ENCODE data around the gene RABGAP1L. TPM values are rescaled to one million over a fixed set of nuclear protein-coding genes. Genes with fewer than 3 reads are reported as not detected.

The RABGAP1L gene
- total and polyA plus RNA-seq, 2 of the 8 experiments (the other 6 are each of a cell fraction or from before 2014, with no cell fraction given): 33.3 to 156 TPM

DNA sequence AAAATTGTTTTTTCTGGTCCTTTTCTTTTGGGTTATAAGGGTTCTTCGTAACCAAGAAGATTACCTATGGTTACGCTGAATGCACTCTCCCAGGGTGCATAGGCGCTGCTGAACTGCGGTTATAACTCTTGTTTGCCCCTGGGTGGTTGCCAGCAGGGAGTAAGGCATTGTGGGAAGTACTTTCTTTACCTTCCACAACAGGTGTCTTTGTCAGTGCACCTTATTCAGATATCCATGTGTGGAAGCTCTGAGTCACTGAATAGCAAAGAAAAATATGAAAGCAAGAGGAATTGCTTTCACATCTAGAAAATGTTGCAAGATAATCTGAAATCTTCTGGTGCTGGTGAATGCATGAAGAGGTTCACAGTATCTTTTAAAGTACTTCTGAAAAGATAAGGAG is 716.0 kb downstream of the RABGAP1L start (continued):
- TF ChIP-seq GTF2F1 (IDR thresholded peaks at IDR 0.05; ENCODE audit: borderline replicate concordance, low read depth, low read length) (no peak), SP1 (IDR thresholded peaks at IDR 0.05; ENCODE audit: low read depth, low read length) (no peak)

Measured in H1 (cell line).